ENCODE measurements around the gene RTKN2. TPM values are rescaled to one million over a fixed set of nuclear protein-coding genes. Genes with fewer than 3 reads are reported as not detected.

Gene RTKN2
- total and polyA plus RNA-seq, 9 donors, result 0.05 to 0.52 (median 0.20) TPM

DNA sequence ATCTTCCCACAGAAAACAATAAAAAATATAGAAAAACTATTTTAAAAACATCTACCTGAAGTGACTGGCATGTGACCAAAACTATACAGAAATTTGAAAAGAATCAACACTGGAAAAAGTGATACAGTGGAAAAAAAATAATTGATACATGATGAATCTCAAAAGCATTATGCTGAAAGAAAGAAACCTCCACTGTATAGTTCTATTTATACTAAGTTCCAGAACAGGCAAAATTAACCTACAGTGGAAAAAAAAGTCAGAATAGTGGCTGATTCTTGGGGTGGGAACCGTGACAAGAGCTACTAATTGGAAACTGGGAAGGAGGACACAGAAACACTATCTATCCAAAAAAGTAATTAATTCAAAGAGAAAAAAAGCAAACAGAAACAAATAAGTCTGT, 14.9 kb downstream of the RTKN2 start:
- DNase-seq, result no peak
- Histone ChIP-seq H3K4me1 (ENCODE audit: insufficient read depth) (no peaks in the 10 kb centered on the region), H3K36me3 (no peaks in the 10 kb centered on the region), H3K27me3 (no peaks in the 10 kb centered on the region), H3K9me3 (no peaks in the 10 kb centered on the region), H3K27ac (no peak overlapping the region), H3K4me3 (no peak overlapping the region)
- intact Hi-C loops (cut with DNase I), result no loop called here
- no peak for TF ChIP-seq POLR2A (IDR thresholded peaks at IDR 0.05)
- 77 to 88% (median 83%) methylated on average over 1 of the region's 1 CpG for WGBS, 3 donors

DNA sequence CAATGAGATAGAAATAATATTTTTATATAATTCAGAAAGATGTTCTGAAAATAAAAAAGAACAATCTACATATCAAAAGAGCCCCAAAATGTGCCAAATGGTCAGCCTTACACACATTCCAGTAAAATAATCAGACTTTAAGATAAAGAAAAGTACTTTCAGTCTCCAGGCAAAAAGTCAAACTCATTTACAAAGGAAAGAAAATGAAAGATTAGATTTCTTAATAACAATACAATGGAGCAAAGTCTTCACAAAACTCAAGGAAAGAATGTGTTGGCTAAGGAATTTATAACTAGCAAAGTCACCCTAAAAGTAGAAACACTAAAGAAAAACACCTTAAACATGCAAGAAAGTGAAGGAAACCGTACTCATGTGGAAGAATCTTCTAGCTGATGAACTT, 16.6 kb downstream of the RTKN2 start:
- Histone ChIP-seq H3K27ac (no peak overlapping the region), H3K9me3 (no peaks in the 10 kb centered on the region), H3K4me3 (no peak overlapping the region), H3K27me3 (no peaks in the 10 kb centered on the region), H3K4me1 (ENCODE audit: insufficient read depth) (no peaks in the 10 kb centered on the region), H3K36me3 (no peaks in the 10 kb centered on the region)
- 70 to 84% (median 76%) methylated on average over 1 of the region's 1 CpG for WGBS, 3 donors
- no peak for TF ChIP-seq CTCF (IDR thresholded peaks at IDR 0.05)
- TF ChIP-seq EP300 (IDR thresholded peaks at IDR 0.05), result no peak
- TF ChIP-seq POLR2A (IDR thresholded peaks at IDR 0.05), result no peak
- intact Hi-C loops (cut with DNase I), result no loop called here
- DNase-seq, result no peak

DNA sequence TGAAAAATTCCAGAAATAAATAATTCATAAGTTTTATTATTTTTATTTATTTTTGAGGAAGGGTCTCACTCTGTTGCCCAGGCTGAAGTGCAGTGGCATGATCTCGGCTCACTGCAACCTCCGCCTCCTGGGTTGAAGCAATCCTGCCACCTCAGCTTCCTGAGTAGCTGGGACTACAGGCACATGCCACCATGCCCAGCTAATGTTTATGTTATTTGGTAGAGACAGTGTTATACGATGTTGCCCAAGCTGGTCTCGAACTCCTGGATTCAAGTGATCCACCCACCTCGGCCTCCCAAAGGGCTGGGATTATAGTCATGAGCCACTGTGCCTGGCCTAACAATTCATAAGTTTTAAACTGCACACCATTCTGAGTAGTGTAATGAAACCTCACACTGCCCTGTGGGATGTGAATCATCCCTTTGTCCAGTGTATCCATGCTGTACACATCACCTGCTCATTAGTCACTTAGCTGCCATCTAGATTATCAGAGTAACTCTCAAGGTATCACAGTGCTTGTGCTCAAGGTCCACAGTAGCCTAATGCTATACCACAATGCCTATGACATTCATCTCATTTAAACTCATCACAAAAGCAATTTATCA, 17.9 kb downstream of the RTKN2 start:
- Histone ChIP-seq H3K27ac (no peak overlapping the region), H3K9me3 (no peaks in the 10 kb centered on the region), H3K36me3 (no peaks in the 10 kb centered on the region), H3K4me1 (ENCODE audit: insufficient read depth) (no peaks in the 10 kb centered on the region), H3K27me3 (no peaks in the 10 kb centered on the region), H3K4me3 (no peak overlapping the region)
- DNase-seq, result no peak
- WGBS, 3 donors, result 96 to 98% (median 97%) methylated on average over 5 of the region's 5 CpGs
- intact Hi-C loops (cut with DNase I), result no loop called here
- TF ChIP-seq CTCF (IDR thresholded peaks at IDR 0.05) (no peak), POLR2A (IDR thresholded peaks at IDR 0.05) (no peak), EP300 (IDR thresholded peaks at IDR 0.05) (no peak)

DNA sequence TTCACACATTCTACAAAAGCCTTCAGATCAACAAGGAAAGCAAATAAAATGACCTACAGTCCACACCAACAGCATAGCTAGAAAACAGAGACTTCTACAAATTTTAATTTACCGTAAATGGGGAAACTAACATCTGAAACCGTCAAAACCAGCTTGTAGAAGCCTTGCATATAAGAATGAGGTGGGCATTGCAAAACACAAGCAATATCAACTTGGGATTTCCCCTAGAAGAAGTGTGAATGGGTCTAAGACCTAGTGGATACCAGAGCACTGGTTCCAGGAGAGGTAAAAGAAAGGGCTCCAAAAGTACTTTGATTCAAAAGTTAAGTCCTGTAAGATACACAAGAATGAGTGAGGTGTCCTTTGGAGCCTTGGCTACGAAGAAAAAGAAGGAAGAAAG, 18.7 kb downstream of the RTKN2 start:
- TF ChIP-seq EP300 (IDR thresholded peaks at IDR 0.05) (no peak), CTCF (IDR thresholded peaks at IDR 0.05) (no peak), POLR2A (IDR thresholded peaks at IDR 0.05) (no peak)
- Histone ChIP-seq H3K4me1 (ENCODE audit: insufficient read depth) (no peaks in the 10 kb centered on the region), H3K36me3 (no peaks in the 10 kb centered on the region), H3K4me3 (no peak overlapping the region), H3K27me3 (no peaks in the 10 kb centered on the region), H3K27ac (no peak overlapping the region), H3K9me3 (no peaks in the 10 kb centered on the region)
- DNase-seq, result no peak
- intact Hi-C loops (cut with DNase I), result loop anchor here in 2 of 4 donors (10.0 kb wide), 2 partner anchors 215 to 345 kb away; partner anchors contain the start of gene ARID5B (in 1 of the 2)
- 93 to 96% (median 94%) methylated on average over 3 of the region's 3 CpGs for WGBS, 3 donors

DNA sequence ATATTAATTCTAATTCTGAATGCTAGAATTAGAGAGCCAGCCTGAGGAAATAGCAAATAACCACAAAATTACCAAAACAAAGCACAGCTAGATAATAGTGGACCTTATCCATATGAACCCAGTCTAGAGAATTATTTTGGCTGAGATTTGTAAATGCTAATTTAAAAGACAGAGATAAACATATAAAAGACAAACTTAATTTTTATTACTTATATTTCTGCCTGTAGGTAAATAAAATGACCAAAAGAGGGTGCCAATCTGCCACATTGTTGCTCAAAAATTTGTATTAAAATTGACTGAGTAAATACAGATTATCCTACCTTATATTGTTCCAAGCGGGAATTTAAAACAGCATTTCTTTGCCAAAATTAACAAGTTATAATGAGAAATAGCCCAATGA, 20.2 kb downstream of the RTKN2 start:
- peaks cover under 1% of the 10 kb centered on the region for H3K4me1 ChIP-seq (ENCODE audit: insufficient read depth)
- no peaks in the 10 kb centered on the region for H3K9me3 ChIP-seq
- no peak overlapping the region for H3K4me3 ChIP-seq
- H3K36me3 ChIP-seq, result no peaks in the 10 kb centered on the region
- H3K27ac ChIP-seq, result no peak overlapping the region
- intact Hi-C loops (cut with DNase I), result loop anchor here in 2 of 4 donors (10.0 kb wide), 2 partner anchors 214 to 344 kb away; partner anchors contain the start of gene ARID5B (in 1 of the 2)
- WGBS, 3 donors, result 44 to 71% (median 68%) methylated on average over 1 of the region's 1 CpG
- H3K27me3 ChIP-seq, result no peaks in the 10 kb centered on the region
- no peak for DNase-seq
- TF ChIP-seq CTCF (IDR thresholded peaks at IDR 0.05) (no peak), EP300 (IDR thresholded peaks at IDR 0.05) (no peak), POLR2A (IDR thresholded peaks at IDR 0.05) (no peak)
